Epidermal melanocyte (primary cell): Measurements from ENCODE around the gene CFAP46.
"Not testable (repeated sequence)": the region's sequence is repeated elsewhere in the genome, so short reads cannot be mapped to it uniquely, and the experiment has no call there.

Experiments used
- DNase-seq: peaks from one replicate; pipeline ENCODE4 v3.0.0; 2011; ENCODE audit warnings: low spot score; ENCODE audit not compliant: insufficient read length

The CFAP46 gene

DNA sequence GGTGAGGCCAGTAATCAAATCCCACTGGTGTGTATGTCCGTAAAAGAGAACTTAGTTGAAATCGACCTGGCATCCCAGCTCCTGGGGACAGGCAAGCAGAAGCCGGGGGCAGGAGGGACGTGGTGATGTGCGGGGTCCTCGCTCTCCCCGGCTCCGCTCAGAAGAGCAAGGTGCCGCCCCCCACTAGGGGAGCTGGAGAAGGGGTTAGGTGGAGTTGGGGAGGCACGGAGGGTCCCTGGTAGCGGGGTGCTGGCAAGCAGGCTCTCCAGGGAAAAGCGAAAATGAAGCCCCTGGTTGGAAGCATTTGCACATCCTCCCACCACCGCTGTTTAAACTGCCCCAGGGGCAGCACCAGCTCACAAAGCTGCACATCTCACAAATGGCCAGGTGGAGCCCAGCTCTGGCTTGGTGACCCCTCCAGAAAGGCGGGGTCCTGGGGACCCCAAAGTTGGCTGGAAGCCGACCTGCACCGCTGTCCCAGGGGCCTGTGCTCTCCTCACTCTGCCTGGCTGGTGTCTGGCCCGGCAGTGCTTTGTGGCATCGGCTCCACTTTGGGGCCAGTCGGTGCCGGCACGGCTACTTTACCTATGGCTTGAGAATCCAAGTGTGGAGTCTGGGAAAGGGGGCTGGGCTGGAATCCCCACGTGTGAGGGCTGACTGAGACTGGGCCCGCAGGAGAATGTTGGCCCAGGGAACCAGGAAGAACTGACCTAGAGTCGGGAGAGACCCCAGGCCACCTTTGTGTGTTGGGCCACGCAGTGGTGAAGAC lies 2.9 kb upstream of the CFAP46 start:
- no peak for DNase-seq

DNA sequence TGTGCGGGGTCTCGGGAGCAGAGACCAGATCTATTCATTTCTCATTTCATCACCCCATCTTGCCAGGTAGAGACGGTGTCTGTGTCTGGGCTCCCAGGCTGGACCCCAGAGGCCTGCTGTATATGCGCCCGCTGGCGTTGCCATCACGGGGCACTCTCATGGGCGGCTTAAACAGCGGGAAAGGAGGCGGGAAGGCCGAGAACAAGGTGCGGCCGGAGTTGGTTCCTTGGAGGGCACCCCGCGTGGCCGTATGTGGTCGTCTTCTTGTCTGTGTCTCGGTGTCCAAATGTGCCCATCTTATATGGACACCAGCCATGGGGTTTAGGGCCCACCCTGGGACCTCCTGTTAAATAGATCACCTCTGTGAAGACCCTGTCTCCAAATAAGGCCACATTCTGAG lies 2.1 kb upstream of the CFAP46 start:
- no peak for DNase-seq

DNA sequence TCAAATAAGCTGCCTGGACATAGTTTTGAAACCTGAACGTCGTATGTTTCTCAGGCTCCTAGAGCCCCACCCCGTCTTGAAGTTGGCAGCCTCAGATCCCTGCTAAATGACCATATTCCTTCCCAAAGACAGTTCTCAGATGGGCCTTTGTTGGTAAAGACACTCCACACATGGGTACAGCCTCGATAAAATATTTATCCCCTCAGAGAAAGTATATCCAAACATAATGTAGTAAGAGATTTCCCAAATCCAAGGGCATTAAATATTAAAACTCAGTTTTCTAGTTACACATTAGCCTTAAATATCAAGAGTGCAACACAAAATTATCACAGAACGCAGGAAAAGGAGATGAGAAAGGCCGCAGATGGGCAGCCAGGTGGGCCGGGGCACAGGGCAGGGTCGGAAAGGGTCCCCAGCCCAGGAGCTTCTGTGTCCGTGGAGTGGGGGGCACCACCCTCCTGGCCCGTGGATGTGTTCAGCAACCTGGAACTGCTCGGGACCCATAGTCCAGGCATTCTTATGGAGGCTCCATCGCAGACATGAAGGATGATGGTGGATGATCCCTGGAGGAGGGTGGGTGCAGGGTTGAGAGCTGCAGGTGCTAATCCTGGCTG lies 1.5 kb upstream of the CFAP46 start:
- DNase-seq = no peak

DNA sequence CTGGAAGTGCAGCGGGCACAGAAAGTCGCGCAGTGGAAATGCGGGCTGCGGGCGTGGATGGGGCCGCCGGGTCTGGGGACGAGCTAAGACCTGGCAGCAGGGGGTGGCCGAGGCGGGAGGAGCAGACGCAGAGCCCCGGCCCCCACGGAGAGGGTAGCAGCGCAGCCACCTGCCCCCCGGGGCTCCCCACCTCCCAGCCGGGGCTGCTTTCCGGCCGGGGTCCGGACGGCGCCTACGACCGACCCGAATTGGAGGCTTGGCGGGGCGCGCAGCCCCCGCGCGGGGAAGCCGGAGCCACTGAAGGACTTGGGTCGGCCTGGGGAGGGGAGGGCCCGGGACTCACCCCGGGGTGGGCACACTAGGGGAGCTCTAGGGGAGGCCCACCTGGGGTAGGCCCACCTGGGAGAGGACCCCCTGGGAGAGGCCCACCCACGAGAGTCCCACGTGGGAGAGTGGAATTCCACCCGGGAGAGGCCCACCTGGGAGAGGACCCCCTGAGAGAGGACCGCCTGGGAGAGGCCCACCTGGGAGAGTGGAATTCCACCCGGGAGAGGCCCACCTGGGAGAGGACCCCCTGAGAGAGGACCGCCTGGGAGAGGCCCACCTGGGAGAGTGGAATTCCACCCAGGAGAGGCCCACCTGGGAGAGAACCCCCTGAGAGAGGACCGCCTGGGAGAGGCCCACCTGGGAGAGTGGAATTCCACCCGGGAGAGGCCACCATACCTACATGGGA lies 854 bp upstream of the CFAP46 start:
- no peak for DNase-seq

DNA sequence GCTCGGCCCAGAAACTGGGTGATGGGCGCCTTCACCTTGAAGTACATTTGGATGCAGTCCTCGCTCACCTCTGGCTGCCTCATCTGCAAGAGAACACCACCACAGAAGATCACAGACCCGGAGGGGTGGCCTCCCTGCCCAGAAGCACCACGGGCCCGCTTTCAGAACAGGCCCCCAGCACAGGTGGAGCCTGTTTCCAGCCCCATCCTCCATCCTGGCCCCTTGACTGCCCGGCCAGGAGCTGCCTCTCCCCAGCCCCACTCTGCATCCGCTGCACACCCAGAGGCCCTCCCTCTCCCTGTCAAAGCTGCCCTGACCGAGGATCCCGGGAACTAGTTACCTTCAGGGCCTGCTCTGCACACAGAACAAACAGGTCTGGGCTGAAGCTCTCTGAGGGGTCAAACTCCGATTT lies 724 bp downstream of the CFAP46 start:
- DNase-seq = no peak

DNA sequence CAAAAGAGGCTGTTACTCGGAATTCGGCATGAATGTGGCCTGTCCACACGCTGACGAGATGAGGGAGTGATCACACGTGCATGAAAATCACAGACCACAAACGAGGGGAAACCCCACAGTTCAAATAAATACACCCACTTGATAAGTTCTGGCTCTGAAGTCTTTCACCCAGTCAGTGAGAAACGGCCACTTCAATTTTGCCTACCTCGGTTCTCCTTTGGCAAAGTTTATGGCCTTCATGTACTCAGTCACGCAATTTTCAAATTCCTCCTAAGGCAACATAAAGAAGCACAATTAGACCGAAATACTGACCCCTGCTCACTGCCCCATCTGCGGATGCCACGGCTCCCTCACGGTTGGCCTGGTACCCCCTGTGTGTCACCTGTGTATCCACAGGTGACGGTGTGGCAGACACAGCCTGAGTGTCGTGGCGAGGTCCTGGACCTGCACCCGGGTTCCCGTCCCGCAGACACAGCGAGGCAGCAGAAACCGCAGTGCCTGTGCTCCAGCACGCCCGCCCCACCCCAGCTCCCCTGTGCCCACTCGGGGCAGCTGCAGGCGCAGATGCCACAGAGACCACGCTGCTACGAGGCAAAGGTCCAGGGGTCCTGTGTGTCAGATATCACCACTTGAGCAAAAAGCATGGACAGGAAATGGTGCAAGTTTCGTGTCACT lies 1.4 kb downstream of the CFAP46 start:
- DNase-seq = no peak

DNA sequence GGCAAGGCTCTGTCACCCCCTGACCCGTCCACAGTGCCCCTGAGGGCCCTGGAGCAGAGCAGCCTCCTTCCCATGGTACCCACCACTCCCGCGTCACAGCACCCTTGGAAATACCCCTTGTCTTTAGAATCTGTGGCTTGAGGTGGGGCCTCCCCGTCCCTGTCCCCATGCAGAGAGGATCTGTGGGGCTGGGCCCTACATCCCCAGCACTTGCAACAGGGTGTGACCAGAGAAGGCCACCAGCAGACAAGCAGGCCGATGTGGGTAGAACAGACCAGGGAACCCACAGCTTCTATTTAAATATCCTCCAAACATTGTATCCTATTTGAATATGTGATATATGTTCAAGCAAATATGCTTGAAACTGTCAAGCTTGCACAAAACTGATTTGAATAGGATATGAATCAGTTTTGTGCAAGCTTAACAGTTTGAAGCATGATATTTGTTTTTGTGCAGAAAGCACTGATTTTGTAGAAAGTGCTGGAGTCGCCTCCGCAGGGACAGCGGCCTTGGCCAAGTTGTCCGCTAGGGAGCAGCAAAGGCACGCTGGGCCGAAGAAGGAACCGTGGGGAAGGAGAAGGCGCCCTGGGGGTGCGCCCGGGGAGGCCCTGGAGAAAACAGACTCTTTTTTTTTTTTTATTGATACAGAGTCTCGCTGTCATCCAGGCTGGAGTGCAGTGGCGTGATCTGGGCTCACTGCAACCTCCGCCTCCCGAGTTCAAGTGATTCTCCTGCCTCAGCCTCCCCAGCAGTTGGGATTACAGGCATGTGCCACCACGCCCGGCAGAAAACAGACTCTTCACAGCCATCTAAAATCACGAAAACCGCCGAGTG lies 2.2 kb downstream of the CFAP46 start:
- DNase-seq = no peak

DNA sequence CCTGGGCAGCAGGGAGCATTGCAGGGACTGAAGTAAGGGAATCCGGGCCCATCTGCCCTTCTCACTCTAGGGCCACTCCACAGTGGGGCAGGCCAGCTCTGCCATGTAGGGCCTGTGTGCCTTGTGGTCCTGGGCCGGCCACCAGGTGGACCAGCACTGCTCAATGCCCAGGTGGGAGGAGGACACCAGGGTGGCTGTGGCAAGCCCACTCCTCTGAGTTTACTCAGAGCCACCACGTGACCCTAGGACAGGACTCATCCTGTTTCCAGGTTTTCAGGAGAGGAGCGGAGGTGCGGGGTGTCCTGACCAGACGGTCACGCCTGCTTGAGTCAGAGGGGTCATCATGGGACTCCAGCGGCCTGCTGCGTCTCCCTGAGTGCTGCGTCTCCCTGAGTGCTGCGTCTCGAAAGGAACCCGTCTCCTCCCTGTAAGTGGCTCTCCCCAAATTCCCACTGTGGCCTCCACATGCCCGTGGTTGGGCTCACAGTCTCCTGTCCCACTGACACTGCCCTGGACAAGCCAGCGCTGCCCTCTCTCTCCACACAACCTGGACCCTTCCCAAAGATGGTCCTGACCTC lies 2.9 kb downstream of the CFAP46 start:
- DNase-seq = no peak

DNA sequence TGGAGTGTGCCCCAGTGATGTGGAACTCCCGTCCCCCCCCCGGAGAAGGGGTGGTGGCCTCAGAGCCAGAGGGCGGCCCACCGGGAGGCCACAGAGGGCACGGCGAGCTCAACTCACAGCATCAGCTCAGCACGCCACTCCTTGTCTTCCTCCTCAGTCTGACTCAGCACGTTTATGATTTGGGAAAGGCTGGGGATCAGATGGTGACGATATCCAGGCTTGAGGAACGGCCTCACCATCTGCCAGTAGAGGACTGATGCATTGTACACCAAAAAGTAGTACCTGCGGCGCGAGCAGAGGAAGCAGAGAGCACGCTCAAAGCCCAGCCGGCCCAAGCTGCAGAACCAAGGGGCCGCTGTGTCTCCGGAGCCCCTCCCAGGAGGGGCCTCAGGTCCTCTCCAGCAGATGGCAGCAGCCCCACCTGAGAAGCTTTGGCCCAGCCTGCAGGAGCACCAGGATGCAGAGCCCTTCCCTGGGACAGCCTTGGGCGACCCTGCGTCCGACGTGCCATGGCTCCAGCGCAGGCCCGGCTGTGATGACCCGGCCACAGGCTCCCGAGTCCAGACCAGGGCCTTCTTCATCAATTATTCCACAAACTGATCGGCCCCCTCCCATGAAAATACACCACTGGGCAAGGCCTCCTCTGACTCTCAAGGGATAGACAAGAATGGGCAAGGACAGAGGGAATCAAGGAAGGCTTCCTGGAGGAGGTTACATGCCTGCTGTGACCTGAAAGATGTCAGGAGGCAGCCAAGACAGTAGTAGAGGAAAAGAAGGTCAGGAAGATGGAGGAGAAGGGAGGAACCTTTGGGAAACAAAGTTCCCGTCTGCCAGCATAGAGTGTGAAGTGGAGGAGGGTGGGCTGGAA lies 3.7 kb downstream of the CFAP46 start:
- no peak for DNase-seq

DNA sequence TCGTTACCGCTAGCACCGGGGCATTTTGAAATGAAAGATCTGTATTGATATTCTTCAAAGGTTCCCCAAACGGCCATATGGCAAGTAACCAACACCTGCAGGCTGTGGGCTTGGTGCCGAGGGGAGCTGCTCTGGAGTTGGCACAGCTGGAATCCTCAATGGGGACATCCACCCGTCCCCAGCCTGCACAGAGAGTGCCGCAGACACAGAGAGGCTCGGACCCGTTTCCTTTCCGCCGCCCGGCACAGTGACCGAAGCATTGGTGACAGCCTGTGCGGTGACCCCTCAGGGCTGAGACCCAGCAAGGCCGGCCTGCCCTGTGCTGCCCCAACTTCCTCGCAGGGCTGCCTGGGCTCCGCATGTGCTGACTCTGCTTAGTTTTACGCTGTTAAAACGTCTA lies 4.5 kb downstream of the CFAP46 start:
- DNase-seq = no peak

DNA sequence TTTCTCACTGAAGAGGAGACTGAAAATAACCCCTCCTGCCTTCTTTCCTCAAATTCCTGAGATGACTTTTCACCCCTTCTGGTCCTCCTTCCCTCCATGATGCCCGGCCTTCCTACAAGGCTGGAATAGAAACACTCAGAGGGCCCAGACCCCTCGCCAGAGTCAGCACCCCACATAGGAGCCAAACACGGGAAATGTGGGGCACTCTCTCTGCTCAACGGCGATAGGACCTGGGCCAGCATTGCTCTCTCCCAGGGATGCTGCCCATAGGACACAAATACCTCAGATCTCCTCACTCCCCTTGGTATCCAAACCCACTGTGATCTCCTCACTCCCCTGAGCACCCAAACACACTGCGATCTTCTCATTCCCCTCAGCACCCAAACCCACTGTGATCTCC lies 7.4 kb downstream of the CFAP46 start:
- no peak for DNase-seq

DNA sequence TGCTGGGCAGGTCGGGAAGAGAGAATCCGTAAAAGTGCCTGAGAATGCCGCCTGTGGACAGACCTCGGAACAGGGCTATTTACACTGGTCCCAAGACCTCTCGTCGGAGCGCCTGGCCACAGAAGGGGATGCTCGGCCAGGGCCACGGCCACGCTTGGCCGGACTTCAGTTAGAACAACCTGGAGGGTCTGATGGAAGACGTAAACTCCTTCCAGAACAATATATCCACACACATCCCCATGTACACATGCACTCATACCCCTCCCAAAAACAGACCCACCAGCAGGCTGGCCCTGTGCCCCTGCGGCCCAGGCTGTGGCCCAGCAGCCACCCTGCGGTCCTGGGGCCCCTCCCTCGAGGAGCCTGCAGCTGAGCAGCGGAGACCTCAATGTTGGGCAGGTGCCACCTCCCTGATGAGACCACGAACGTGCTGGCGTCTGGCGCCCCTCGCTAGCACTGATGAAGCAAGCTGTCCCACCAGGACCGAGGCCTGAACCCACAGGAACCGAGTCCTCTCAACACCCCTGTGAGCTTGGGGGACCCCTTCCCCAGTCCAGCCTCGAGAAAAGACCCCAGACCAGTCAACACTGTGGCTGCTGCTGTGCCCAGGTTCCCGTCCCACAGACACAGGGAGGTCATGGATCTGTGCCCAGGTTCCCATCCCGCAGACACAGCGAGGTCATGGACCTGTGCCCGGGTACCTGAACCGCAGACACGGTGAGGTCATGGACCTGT lies 8.9 kb downstream of the CFAP46 start:
- DNase-seq = no peak

DNA sequence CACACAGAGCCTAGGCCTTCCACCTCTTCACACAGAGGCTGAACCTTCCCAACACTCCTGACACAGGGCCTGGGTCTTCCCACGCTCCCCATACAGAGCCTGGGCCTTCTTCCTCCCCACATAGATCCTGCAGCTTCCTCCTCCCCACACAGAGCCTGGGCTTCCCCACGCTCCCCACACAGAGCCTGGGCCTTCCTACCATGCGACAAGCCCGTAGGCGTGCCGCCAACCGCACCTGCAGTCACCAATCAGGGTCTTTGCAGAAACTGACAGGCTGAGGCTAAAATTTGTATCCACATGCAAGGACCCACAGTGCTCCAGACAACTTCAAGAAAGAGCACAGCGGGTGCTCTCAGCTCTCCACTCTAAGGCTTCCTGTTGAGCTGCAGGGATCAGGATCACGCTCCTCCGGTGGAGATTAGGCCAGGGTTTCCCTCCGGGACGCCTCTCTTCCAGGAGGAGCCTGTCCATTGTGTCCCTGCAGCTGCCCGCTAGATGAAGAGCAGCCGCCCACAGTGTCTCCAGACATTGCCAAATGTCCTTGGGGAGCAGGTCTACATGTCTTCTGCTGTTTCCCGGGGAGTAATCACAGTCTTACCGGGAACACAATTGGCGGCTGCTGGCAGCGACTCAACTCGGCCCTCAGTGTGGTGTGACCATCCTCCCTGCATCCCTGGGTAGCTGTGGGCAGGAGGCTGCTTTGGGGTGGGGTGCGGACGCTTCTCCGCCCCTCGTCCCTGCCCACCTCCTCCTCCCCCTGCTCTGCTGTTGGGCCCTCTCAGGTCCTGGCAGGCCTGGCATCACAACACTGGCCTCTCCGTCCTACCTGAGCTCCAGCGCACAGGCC lies 9.7 kb downstream of the CFAP46 start:
- DNase-seq = no peak

DNA sequence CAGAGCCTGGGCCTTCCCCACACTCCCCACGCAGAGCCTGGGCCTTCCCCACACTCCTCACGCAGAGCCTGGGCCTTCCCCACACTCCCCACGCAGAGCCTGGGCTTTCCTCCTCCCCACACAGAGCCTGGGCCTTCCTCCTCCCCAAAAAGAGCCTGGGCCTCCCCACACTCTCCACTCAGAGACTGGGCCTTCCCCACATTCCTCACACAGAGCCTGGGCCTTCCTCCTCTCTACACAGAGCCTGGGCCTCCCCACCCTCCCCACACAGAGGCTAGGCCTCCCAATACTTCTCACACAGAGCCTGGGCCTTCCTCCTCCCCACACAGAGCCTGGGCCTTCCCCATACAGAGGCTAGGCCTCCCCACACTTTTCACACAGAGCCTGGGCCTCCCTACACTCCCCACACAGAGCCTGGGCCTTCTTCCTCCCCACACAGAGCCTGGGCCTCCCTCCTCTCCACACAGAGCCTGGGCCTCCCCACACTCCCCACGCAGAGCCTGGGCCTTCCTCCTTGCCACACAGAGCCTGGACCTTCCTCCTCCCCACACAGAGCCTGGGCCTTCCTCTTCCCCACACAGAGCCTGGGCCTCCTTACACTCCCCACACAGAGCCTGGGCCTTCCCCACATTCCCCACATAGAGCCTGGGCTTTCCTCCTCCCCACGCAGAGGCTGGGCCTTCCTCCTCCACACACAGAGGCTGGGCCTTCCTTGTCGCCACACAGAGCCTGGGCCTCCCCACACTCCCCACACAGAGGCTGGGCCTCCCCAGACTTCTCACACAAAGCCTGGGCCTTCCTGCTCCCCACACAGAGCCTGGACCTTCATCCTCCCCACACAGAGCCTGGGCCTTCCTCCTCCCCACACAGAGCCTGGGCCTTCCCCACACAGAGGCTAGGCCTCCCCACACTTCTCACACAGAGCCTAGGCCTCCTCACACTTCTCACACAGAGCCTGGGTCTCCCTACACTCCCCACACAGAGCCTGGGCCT lies 10.8 kb downstream of the CFAP46 start:
- DNase-seq = not testable (repeated sequence)

DNA sequence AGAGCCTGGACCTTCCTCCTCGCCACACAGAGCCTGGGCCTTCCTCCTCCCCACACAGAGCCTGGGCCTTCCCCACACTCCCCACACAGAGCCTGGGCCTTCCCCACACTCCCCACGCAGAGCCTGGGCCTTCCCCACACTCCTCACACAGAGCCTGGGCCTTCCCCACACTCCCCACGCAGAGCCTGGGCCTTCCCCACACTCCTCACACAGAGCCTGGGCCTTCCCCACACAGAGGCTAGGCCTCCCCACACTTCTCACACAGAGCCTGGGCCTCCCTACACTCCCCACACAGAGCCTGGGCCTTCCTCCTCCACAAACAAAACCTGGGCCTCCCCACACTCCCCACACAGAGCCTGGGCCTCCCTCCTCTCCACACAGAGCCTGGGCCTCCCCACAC lies 11.7 kb downstream of the CFAP46 start:
- not testable (repeated sequence) for DNase-seq

DNA sequence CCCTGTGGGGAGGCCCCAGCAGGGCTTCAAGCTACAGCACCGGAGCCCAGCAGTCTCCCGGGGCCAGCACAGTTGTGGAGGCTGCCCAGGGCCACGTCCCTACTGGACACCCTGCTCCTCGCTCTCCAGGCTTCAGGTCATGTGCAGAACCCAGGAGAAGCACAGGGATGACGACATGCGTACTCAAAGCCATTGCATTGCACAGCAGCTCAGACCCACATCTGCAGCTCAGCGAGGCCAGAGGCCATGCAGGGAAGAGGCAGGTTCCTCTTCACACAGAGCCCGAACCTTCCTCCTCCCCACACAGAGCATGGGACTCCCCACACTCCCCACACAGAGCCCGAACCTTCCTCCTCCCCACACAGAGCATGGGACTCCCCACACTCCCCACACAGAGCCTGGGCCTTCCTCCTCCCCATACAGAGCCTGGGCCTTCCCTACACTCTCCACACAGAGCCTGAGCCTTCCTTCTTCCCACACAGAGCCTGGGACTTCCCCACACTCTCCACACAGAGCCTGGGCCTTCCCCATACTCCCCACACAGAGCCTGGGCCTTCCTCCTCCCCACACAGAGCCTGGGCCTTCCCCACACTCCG lies 12.3 kb downstream of the CFAP46 start:
- DNase-seq = no peak

DNA sequence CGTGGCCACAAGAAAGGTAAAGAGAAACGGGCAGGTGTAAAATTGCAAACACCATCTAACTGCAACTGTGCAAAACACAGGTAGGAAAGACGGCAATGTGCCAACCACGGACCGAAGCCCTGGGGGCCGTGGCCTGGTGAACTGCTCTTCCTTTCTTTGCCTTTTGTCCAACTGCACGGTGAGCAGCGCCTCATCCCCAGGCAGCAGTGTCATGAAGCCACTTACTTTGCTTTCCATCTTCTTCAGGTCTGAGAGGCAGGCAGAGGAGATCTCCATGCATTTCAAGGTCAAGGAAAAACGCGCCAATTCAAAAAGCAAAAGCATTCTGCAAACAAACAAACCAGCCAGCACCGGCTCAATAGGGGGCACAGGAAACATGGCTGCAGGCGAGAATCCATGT lies 12.9 kb downstream of the CFAP46 start:
- no peak for DNase-seq
